ENCODE data around the gene KREMEN1.
"Not testable (repeated sequence)": the region's sequence is repeated elsewhere in the genome, so short reads cannot be mapped to it uniquely, and the experiment has no call there.

Gene KREMEN1

DNA sequence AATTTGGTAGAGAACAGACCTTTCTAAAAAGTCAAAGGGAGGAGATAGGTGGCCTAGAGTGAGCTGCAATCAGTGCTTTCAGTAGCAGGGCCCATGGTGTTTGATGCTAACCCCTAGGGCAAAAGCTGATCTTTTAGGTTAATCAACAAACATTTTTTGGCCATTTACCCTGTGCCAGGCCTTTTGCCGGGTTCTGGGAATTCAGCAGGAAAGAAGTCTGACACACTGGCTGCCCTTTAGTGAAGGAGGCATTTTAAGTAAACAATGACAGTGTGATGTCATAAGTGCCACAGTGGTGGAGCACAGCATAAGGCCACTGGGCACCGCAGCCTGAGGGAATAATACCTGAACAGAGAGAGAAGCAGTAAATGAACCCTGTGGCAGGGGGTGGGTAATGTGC lies 40.3 kb upstream of the KREMEN1 start:
- no peak overlapping the region for H3K4me3 ChIP-seq (ENCODE audit: low read length)
- no peaks in the 10 kb centered on the region for H3F3A ChIP-seq (ENCODE audit: insufficient read depth, low read length)
- H2AFZ ChIP-seq (ENCODE audit: low read length), result no peak overlapping the region
- no peaks in the 10 kb centered on the region for H3K27me3 ChIP-seq (replicated peaks; ENCODE audit: insufficient read depth, low read length)
- H3K36me3 ChIP-seq (replicated peaks; ENCODE audit: insufficient read depth, low read length), result no peaks in the 10 kb centered on the region
- TF ChIP-seq, protein P1, sequence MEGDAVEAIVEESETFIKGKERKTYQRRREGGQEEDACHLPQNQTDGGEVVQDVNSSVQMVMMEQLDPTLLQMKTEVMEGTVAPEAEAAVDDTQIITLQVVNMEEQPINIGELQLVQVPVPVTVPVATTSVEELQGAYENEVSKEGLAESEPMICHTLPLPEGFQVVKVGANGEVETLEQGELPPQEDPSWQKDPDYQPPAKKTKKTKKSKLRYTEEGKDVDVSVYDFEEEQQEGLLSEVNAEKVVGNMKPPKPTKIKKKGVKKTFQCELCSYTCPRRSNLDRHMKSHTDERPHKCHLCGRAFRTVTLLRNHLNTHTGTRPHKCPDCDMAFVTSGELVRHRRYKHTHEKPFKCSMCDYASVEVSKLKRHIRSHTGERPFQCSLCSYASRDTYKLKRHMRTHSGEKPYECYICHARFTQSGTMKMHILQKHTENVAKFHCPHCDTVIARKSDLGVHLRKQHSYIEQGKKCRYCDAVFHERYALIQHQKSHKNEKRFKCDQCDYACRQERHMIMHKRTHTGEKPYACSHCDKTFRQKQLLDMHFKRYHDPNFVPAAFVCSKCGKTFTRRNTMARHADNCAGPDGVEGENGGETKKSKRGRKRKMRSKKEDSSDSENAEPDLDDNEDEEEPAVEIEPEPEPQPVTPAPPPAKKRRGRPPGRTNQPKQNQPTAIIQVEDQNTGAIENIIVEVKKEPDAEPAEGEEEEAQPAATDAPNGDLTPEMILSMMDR (IDR thresholded peaks at IDR 0.05; ENCODE audit: low read length), result no peak
- TF ChIP-seq EZH2phosphoT487 (IDR thresholded peaks at IDR 0.05; ENCODE audit: low read length) (no peak), EZH2 (optimal IDR thresholded peaks at IDR 0.05; ENCODE audit: low read depth, low read length) (no peak)
- no peaks in the 10 kb centered on the region for H3K4me1 ChIP-seq (ENCODE audit: low read length)
- H3K9ac ChIP-seq (ENCODE audit: low read length), result no peak overlapping the region
- no peaks in the 10 kb centered on the region for H4K20me1 ChIP-seq (ENCODE audit: insufficient read depth, low read length)
- H3K4me2 ChIP-seq (ENCODE audit: low read depth, low read length), result no peak overlapping the region
- no peaks in the 10 kb centered on the region for H3K9me3 ChIP-seq (replicated peaks; ENCODE audit: insufficient read depth, low read length)
- no peaks in the 10 kb centered on the region for H3K79me2 ChIP-seq (ENCODE audit: low read length)
- DNase-seq, result no peak
- no peak overlapping the region for H3K27ac ChIP-seq (ENCODE audit: low read length)
- H3K9me2 ChIP-seq (replicated peaks; ENCODE audit: insufficient read depth, low read length), result no peaks in the 10 kb centered on the region

DNA sequence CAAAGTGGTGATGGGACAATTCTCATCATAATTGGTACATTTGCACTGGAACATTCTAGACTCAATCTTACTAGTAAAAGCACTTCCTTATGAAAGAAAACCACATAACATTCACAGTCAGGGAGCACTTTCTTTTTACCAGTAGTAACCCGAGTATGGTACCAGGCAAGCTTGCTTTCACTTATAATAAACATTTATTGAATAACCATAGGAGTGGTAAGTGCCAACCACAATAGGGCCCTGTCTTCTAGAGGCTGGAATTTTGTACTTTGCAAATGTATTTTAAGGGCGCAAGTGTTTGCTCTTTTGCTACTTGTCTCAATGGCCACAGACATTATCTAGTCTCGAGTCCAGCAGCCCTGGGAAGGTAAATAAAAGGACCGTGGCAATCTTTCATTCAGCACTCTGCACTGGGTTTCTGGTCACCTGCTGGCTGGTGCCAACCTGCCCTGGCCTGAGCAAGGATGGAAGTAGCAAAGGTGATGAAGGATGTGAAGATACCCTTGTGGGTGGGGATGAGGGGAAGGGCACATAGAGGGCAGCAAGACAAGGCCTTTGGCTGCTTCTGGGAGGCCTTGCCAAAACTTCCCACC lies 35.4 kb upstream of the KREMEN1 start:
- H3K27ac ChIP-seq (ENCODE audit: low read length), result no peak overlapping the region
- no peaks in the 10 kb centered on the region for H3K79me2 ChIP-seq (ENCODE audit: low read length)
- no peaks in the 10 kb centered on the region for H3K9me2 ChIP-seq (replicated peaks; ENCODE audit: insufficient read depth, low read length)
- no peaks in the 10 kb centered on the region for H3K9me3 ChIP-seq (replicated peaks; ENCODE audit: insufficient read depth, low read length)
- no peaks in the 10 kb centered on the region for H3F3A ChIP-seq (ENCODE audit: insufficient read depth, low read length)
- no peaks in the 10 kb centered on the region for H3K4me1 ChIP-seq (ENCODE audit: low read length)
- no peak for DNase-seq
- no peak for TF ChIP-seq EZH2phosphoT487 (IDR thresholded peaks at IDR 0.05; ENCODE audit: low read length)
- TF ChIP-seq, protein P1 (IDR thresholded peaks at IDR 0.05; ENCODE audit: low read length), result no peak
- TF ChIP-seq EZH2 (optimal IDR thresholded peaks at IDR 0.05; ENCODE audit: low read depth, low read length), result no peak
- H2AFZ ChIP-seq (ENCODE audit: low read length), result no peak overlapping the region
- H3K27me3 ChIP-seq (replicated peaks; ENCODE audit: insufficient read depth, low read length), result no peaks in the 10 kb centered on the region
- H3K4me2 ChIP-seq (ENCODE audit: low read depth, low read length), result no peak overlapping the region
- no peaks in the 10 kb centered on the region for H3K36me3 ChIP-seq (replicated peaks; ENCODE audit: insufficient read depth, low read length)
- H3K9ac ChIP-seq (ENCODE audit: low read length), result no peak overlapping the region
- H4K20me1 ChIP-seq (ENCODE audit: insufficient read depth, low read length), result no peaks in the 10 kb centered on the region
- H3K4me3 ChIP-seq (ENCODE audit: low read length), result no peak overlapping the region

DNA sequence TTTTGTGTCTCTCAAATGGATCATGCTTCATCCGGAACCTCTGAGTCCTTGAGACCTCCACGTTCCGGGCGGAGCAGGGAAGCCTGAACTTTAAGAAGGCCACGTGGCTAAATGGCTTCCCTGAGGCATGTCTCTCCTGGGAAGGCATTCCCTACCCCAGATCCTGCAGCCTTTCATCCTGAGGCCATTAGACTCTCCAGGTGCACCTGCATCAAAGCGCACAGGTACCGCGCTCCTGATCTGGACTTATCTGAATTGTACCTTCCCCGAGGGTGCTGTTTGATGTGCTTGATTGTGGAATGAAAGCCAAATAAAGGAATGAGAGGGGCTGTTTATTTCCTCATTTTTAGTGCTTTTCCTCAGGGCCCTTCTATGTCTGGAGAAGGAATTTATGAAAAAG lies 33.7 kb upstream of the KREMEN1 start:
- Histone ChIP-seq H3K36me3 (replicated peaks; ENCODE audit: insufficient read depth, low read length) (no peaks in the 10 kb centered on the region), H3F3A (ENCODE audit: insufficient read depth, low read length) (no peaks in the 10 kb centered on the region), H3K4me3 (ENCODE audit: low read length) (no peak overlapping the region), H3K9me2 (replicated peaks; ENCODE audit: insufficient read depth, low read length) (no peaks in the 10 kb centered on the region), H3K27ac (ENCODE audit: low read length) (no peak overlapping the region), H3K9ac (ENCODE audit: low read length) (no peak overlapping the region), H3K9me3 (replicated peaks; ENCODE audit: insufficient read depth, low read length) (no peaks in the 10 kb centered on the region), H3K79me2 (ENCODE audit: low read length) (no peaks in the 10 kb centered on the region), H3K4me2 (ENCODE audit: low read depth, low read length) (no peak overlapping the region), H3K4me1 (ENCODE audit: low read length) (no peaks in the 10 kb centered on the region), H4K20me1 (ENCODE audit: insufficient read depth, low read length) (no peaks in the 10 kb centered on the region), H2AFZ (ENCODE audit: low read length) (no peak overlapping the region), H3K27me3 (replicated peaks; ENCODE audit: insufficient read depth, low read length) (no peaks in the 10 kb centered on the region)
- TF ChIP-seq EZH2phosphoT487 (IDR thresholded peaks at IDR 0.05; ENCODE audit: low read length), result no peak
- TF ChIP-seq EZH2 (optimal IDR thresholded peaks at IDR 0.05; ENCODE audit: low read depth, low read length), result no peak
- TF ChIP-seq, protein P1 (IDR thresholded peaks at IDR 0.05; ENCODE audit: low read length), result no peak
- DNase-seq, result no peak

DNA sequence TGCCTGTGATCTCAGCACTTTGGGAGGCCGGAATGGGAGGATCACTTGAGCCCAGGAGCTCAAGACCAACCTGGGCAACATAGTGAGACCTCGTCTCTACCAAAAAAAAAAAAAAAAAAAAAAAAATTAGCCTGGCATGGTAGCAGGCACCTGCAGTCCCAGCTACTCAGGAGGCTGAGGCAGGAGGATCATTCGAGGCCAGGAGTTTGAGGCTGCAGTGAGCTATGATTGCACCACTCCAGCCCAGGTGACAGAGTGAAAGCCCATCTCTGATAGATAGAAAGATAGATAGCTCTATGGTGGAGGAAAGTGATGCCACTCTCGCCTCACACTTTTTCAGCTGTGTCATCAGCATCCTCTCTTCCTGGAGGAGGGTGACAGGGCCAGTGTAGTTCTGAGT lies 33.2 kb upstream of the KREMEN1 start:
- DNase-seq; H3K9me2 ChIP-seq (replicated peaks; ENCODE audit: insufficient read depth, low read length); H3K9me3 ChIP-seq (replicated peaks; ENCODE audit: insufficient read depth, low read length); H3K27me3 ChIP-seq (replicated peaks; ENCODE audit: insufficient read depth, low read length); H3K4me2 ChIP-seq (ENCODE audit: low read depth, low read length); H4K20me1 ChIP-seq (ENCODE audit: insufficient read depth, low read length); H3K4me1 ChIP-seq (ENCODE audit: low read length); H3K27ac ChIP-seq (ENCODE audit: low read length); H3K36me3 ChIP-seq (replicated peaks; ENCODE audit: insufficient read depth, low read length); H3K79me2 ChIP-seq (ENCODE audit: low read length); H2AFZ ChIP-seq (ENCODE audit: low read length); H3K9ac ChIP-seq (ENCODE audit: low read length); H3K4me3 ChIP-seq (ENCODE audit: low read length); H3F3A ChIP-seq (ENCODE audit: insufficient read depth, low read length): not testable (repeated sequence)

Measured in MM.1S (cell line).